SK-N-SH (cell line): Measurements from ENCODE around the gene RUNDC3A.

Experiments used
- CTCF ChIP-seq: fragments of 200-600 bp; sonication (generic); IDR thresholded peaks from 2 replicates; pipeline ENCODE4 v1.6.1; 2017; ENCODE audit warnings: antibody characterized with exemption, mild to moderate bottlenecking, moderate library complexity
- ELF1 ChIP-seq: IDR thresholded peaks from 2 replicates; pipeline ENCODE4 v1.4.0; 2012
- EP300 ChIP-seq, 2 experiments: IDR thresholded peaks; 2 replicates each; pipeline versions ENCODE4 v1.4.0 to v1.6.1; 2012; ENCODE audit warnings: borderline replicate concordance in 1 of 2, low read depth in 1 of 2, low read length in 1 of 2
- EZH2phosphoT487 ChIP-seq: fragments of 200-600 bp; sonication (generic); IDR thresholded peaks from 2 replicates; pipeline ENCODE4 v1.6.1; 2017; ENCODE audit warnings: low read depth, mixed run types, mild to moderate bottlenecking, antibody characterized with exemption, moderate library complexity, borderline replicate concordance
- FOSL2 ChIP-seq: IDR thresholded peaks from 2 replicates; pipeline ENCODE4 v1.4.0; 2012; ENCODE audit warnings: low read depth, mild to moderate bottlenecking, moderate library complexity, borderline replicate concordance
- FOXJ3 ChIP-seq: sonication (generic); formaldehyde crosslinking; IDR thresholded peaks from 2 replicates; pipeline ENCODE4 v1.5.1; 2020; ENCODE audit warnings: mild to moderate bottlenecking, missing genetic modification reagents
- NRF1 ChIP-seq: IDR thresholded peaks from 2 replicates; pipeline ENCODE4 v1.6.1; 2012; ENCODE audit warnings: low read depth, mild to moderate bottlenecking, low read length
- POLR2AphosphoS5 ChIP-seq: IDR thresholded peaks from 2 replicates; pipeline ENCODE4 v1.6.1; 2012; ENCODE audit warnings: low read depth, low read length
- REST ChIP-seq: IDR thresholded peaks from 2 replicates; pipeline ENCODE4 v1.6.1; 2012; ENCODE audit warnings: mild to moderate bottlenecking, low read depth, low read length, moderate library complexity
- TCF12 ChIP-seq: IDR thresholded peaks from 2 replicates; pipeline ENCODE4 v1.4.0; 2012
- USF2 ChIP-seq: fragments of 150-350 bp; IDR thresholded peaks from 2 replicates; pipeline ENCODE4 v1.6.1; 2017; ENCODE audit warnings: antibody characterized with exemption, low read length, low read depth, borderline replicate concordance
- YY1 ChIP-seq: IDR thresholded peaks from 2 replicates; pipeline ENCODE4 v1.4.0; 2012; ENCODE audit warnings: low read depth, mild to moderate bottlenecking

GRCh38 chr17:44262654-44263225, 45.7 kb upstream of the RUNDC3A start:
- TF ChIP-seq EZH2phosphoT487 (no peak), CTCF (no peak), NRF1 (no peak), REST (no peak), EP300 (IDR thresholded peaks at IDR 0.05; ENCODE audit: borderline replicate concordance in 1 of 2, low read depth in 1 of 2, low read length in 1 of 2) (no peak), TCF12 (no peak), ELF1 (no peak), USF2 (no peak), FOSL2 (no peak), POLR2AphosphoS5 (no peak), FOXJ3 (CRISPR knock-in tag) (no peak), YY1 (no peak)
